Neuronal stem cell (in vitro differentiated cells): ENCODE data around the gene CFAP57. TPM values are rescaled to one million over a fixed set of nuclear protein-coding genes. Genes with fewer than 3 reads are reported as not detected.
A peak's percentile ranks its signal among the peaks of the same experiment; 100 is the strongest.

Experiments used
- DNase-seq: peaks from one replicate; pipeline ENCODE4 v3.0.0-alpha.2; 2013; ENCODE audit warnings: low spot score
- H2AFZ ChIP-seq: one replicate; pipeline ENCODE4 v1.6.1; 2013; ENCODE audit warnings: mild to moderate bottlenecking, low read length, inconsistent platforms
- H2AK5ac ChIP-seq: 2 replicates; pipeline ENCODE4 v1.6.1; 2013; ENCODE audit warnings: low read depth, mild to moderate bottlenecking, inconsistent platforms, low read length, moderate library complexity, mixed read lengths
- H2BK120ac ChIP-seq: 2 replicates; pipeline ENCODE4 v1.6.1; 2013; ENCODE audit warnings: low read depth, mild to moderate bottlenecking, inconsistent platforms, low read length, moderate library complexity, mixed read lengths
- H2BK12ac ChIP-seq: one replicate; pipeline ENCODE4 v1.6.1; 2013; ENCODE audit warnings: low read length, inconsistent platforms
- H2BK15ac ChIP-seq: 2 replicates; pipeline ENCODE4 v1.6.1; 2013; ENCODE audit warnings: mild to moderate bottlenecking, low read length, inconsistent platforms, mixed read lengths
- H2BK5ac ChIP-seq: one replicate; pipeline ENCODE4 v1.6.1; 2013; ENCODE audit warnings: inconsistent platforms, mild to moderate bottlenecking, low read length, moderate library complexity
- H3K14ac ChIP-seq: one replicate; pipeline ENCODE4 v1.6.1; 2013; ENCODE audit warnings: low read length, inconsistent platforms
- H3K18ac ChIP-seq: 2 replicates; pipeline ENCODE4 v1.6.1; 2013; ENCODE audit warnings: low read length, inconsistent platforms
- H3K23ac ChIP-seq: 2 replicates; pipeline ENCODE4 v1.6.1; 2013; ENCODE audit warnings: low read depth, mild to moderate bottlenecking, mixed read lengths, low read length, inconsistent platforms; ENCODE audit not compliant: poor library complexity
- H3K27ac ChIP-seq: replicated peaks from 3 replicates; pipeline ENCODE4 v1.5.1; 2013; ENCODE audit warnings: low read length, inconsistent platforms
- H3K27me3 ChIP-seq, 3 experiments: 2 replicates each; pipeline ENCODE4 v1.6.1; 2013; ENCODE audit warnings: low read length in 3 of 3, mild to moderate bottlenecking in 2 of 3, inconsistent platforms in 1 of 3, low read depth in 1 of 3, mixed read lengths in 1 of 3, moderate library complexity in 1 of 3; ENCODE audit not compliant: control insufficient read depth in 3 of 3, insufficient read depth in 3 of 3
- H3K36me3 ChIP-seq, 2 donors: replicated peaks in 1 of 2; 2 replicates each; pipeline ENCODE4 v1.6.1; 2013; ENCODE audit warnings: low read length in 2 of 2; ENCODE audit not compliant: control insufficient read depth in 2 of 2, insufficient read depth in 2 of 2
- H3K4ac ChIP-seq: 2 replicates; pipeline ENCODE4 v1.6.1; 2013; ENCODE audit warnings: inconsistent platforms, mild to moderate bottlenecking, low read length, moderate library complexity
- H3K4me1 ChIP-seq, 2 donors: 1 replicate in 1 of 2; 2 replicates in 1 of 2; pipeline ENCODE4 v1.6.1; 2013; ENCODE audit warnings: low read length in 2 of 2, low read depth in 1 of 2; ENCODE audit not compliant: control insufficient read depth in 2 of 2, insufficient read depth in 1 of 2
- H3K4me2 ChIP-seq: one replicate; pipeline ENCODE4 v1.6.1; 2013; ENCODE audit warnings: mild to moderate bottlenecking, low read length, inconsistent platforms; ENCODE audit not compliant: insufficient read depth, poor library complexity, severe bottlenecking
- H3K4me3 ChIP-seq, 2 donors: 2 replicates each; pipeline ENCODE4 v1.5.1; 2013; ENCODE audit warnings: low read length in 2 of 2, mild to moderate bottlenecking in 2 of 2, inconsistent platforms in 1 of 2, moderate library complexity in 1 of 2
- H3K79me1 ChIP-seq: one replicate; pipeline ENCODE4 v1.6.1; 2013; ENCODE audit warnings: low read depth, mild to moderate bottlenecking, inconsistent platforms, low read length, moderate library complexity
- H3K9ac ChIP-seq: one replicate; pipeline ENCODE4 v1.6.1; 2013; ENCODE audit warnings: mild to moderate bottlenecking, low read depth, low read length, inconsistent platforms; ENCODE audit not compliant: poor library complexity
- H3K9me3 ChIP-seq, 2 donors: replicated peaks in 1 of 2; 2 replicates each; pipeline versions ENCODE3 to v1.6.1; 2013; ENCODE audit warnings: low read length in 2 of 2, mild to moderate bottlenecking in 2 of 2, inconsistent platforms in 1 of 2, low read depth in 1 of 2, mixed read lengths in 1 of 2, moderate library complexity in 1 of 2; ENCODE audit not compliant: control insufficient read depth in 2 of 2, insufficient read depth in 1 of 2
- H4K8ac ChIP-seq: one replicate; pipeline ENCODE4 v1.6.1; 2013; ENCODE audit warnings: low read depth, mild to moderate bottlenecking, inconsistent platforms, low read length, moderate library complexity
- H4K91ac ChIP-seq: one replicate; pipeline ENCODE4 v1.6.1; 2013; ENCODE audit warnings: low read length, low read depth, mild to moderate bottlenecking, inconsistent platforms; ENCODE audit not compliant: poor library complexity
- WGBS, 2 donors: extraction: QIAGEN DNeasy Blood & Tissue Kit; methylation state at CpG; one replicate each; pipeline ENCODE4 v1.1.7; 2013; ENCODE audit warnings: missing lambda C conversion rate in 2 of 2, mixed read lengths in 1 of 2; ENCODE audit not compliant: insufficient read length in 2 of 2, insufficient replicate concordance in 1 of 2; ENCODE audit errors: extremely low coverage in 2 of 2; 5-methylcytosine and 5-hydroxymethylcytosine counted together
- polyA plus RNA-seq, 2 experiments: library from polyadenylated mRNA; stranded (reverse); fragments of 200-250 nt; gene quantifications; one replicate each; pipeline ENCODE4 v1.2.3, GENCODE V29; 2013

CFAP57 gene
- 0.66 TPM for polyA plus RNA-seq (2013, experiment 1 of 2)
- 0.47 TPM for polyA plus RNA-seq (2013, experiment 2 of 2)

DNA sequence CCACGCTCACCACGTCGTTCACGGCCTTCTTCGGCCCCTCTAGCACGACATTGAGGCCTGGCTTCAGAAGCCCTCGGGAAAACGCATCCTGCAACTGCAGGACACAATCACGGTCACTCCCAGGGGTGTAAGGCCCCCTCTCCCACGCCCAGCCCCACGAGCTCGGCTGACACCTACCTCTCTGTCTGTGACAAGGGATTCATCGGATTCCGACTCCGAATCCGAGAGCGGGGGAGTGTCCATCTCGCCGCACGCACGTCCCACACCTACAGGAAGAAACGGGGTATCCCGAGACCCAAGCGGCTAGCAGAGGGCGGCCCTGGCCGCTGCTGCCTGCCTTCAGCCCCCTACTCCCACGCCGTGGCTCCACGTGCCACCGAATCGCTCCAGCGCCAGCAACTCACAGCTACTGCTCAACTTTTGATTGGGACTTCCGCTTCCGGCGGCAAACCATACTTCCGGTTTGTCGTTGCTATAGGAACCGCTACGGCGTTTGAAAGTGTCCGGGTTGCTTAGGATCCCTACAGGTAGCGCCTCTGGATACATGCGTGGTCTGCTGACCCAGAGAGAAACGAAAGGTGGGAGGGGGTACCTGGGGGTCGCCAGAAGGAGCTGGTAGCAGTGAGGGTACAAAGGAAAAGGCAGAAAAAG, at the start of gene CFAP57, which contains the start of gene EBNA1BP2:
Gene CFAP57, plus strand, starts transcription at position 455 of the 651 bp plus-strand sequence. CDS start 424 bp downstream, outside the sequence.
Gene EBNA1BP2, minus strand, starts transcription at position 415 of the 651 bp plus-strand sequence. Its CDS starts 172 bp downstream, at position 243.
- H2AFZ ChIP-seq, result peak within 1 kb of the TSS; percentile 98
- H2AK5ac ChIP-seq, result no peak within 1 kb of the TSS
- no peak within 1 kb of the TSS for H2BK12ac ChIP-seq
- H4K91ac ChIP-seq, result no peak within 1 kb of the TSS
- H3K23ac ChIP-seq, result peak within 1 kb of the TSS; percentile 12
- peaks cover 10% of the 10 kb centered on the region for H3K79me1 ChIP-seq
- no peak within 1 kb of the TSS for H3K14ac ChIP-seq
- H3K18ac ChIP-seq, result peak within 1 kb of the TSS; percentile 38
- H3K4me1 ChIP-seq, result peaks cover 0 to 6% of the 10 kb centered on the region in 2 donors
- peaks cover 12 to 40% of the 10 kb centered on the region in 2 donors for H3K36me3 ChIP-seq
- H3K9ac ChIP-seq, result peak within 1 kb of the TSS; percentile 92
- no peak within 1 kb of the TSS for H2BK15ac ChIP-seq
- H2BK120ac ChIP-seq, result no peak within 1 kb of the TSS
- no peaks in the 10 kb centered on the region for H3K9me3 ChIP-seq
- H3K4me2 ChIP-seq, result peak within 1 kb of the TSS; percentile 96
- H3K4me3 ChIP-seq, result peak within 1 kb of the TSS; percentile 82 to 91
- H3K27ac ChIP-seq, result no peak within 1 kb of the TSS
- no peak within 1 kb of the TSS for H4K8ac ChIP-seq
- peak within 1 kb of the TSS; percentile 40 for H2BK5ac ChIP-seq
- DNase-seq, result peak; percentile 92
- H3K27me3 ChIP-seq, result peaks cover 0 to 8% (median 0%) of the 10 kb centered on the region in 3 experiments
- WGBS, 2 donors, result no CpG with 5 or more reads among the region's 45 CpGs
- H3K4ac ChIP-seq, result no peak within 1 kb of the TSS

DNA sequence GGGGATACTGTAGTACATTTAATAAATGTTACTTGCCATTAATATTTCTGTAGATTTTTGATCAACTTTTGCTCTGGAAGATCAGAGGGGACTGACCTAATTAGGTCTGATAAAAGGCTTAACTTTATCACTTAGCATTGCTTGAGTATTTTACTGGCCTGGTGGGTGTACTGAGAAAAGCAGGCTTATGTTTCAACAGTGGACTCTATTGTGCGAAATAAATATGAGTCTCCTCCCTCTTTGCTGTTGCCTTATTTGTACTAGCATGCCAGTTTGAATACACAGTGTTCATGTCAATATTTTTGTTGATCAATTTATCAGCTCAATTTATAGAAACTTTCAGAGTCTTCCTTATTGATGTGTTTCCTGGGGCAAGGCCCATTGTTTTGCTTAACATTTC, 49.1 kb upstream of the CFAP57 start:
- no peak overlapping the region for H2BK5ac ChIP-seq
- no CpG with 5 or more reads among the region's 1 CpG for WGBS, 2 donors
- H2BK12ac ChIP-seq, result no peak overlapping the region
- H2BK120ac ChIP-seq, result no peak overlapping the region
- H2AK5ac ChIP-seq, result no peak overlapping the region
- DNase-seq, result no peak
- peaks cover 2 to 7% of the 10 kb centered on the region in 2 donors for H3K9me3 ChIP-seq
- no peaks in the 10 kb centered on the region for H3K79me1 ChIP-seq
- no peaks in the 10 kb centered on the region for H3K36me3 ChIP-seq
- no peak overlapping the region for H3K14ac ChIP-seq
- no peak overlapping the region for H3K4me3 ChIP-seq
- no peak overlapping the region for H2AFZ ChIP-seq
- no peak overlapping the region for H4K8ac ChIP-seq
- no peak overlapping the region for H2BK15ac ChIP-seq
- no peak overlapping the region for H3K4ac ChIP-seq
- H3K4me1 ChIP-seq, result no peaks in the 10 kb centered on the region
- H3K9ac ChIP-seq, result no peak overlapping the region
- H3K27me3 ChIP-seq, result no peaks in the 10 kb centered on the region
- no peak overlapping the region for H3K18ac ChIP-seq
- no peak overlapping the region for H3K23ac ChIP-seq
- H3K4me2 ChIP-seq, result no peak overlapping the region
- no peak overlapping the region for H3K27ac ChIP-seq
- no peak overlapping the region for H4K91ac ChIP-seq

DNA sequence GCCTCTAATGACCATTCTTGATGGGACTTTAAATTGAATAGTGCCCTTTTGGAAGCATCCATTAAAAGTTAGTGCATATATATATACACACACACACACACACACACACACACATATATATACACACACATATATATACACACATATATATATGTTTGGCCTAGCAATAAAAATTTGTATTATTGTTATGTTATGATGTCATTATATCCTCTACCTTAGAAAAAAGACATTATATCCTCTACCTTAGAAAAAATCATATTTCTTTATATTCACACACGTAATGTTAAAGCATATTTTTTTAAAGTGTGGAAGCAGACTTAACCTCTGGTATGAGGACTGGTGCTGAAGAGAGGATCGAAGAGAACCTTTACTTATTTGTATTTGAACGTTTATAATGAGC, 43.3 kb upstream of the CFAP57 start:
- H3K27ac ChIP-seq, result no peak overlapping the region

DNA sequence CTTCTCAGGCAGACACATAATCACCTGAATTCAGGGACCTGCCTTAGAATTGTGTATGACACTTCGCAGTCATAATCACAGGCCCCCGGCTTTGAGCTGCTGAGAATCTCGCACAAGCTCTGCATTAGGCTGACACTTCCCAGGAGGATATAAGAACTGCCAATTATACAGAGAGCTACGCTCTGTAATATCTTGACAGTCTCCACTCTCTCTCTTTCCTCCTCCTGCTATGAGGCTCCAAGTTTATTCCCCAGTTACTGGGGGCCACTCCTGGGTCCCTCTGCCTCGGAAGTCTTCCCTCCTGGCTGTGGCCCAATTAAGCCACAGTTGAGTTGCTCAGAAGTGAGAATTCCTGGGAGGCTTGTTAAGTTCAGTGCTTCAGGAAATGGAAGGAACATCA, 42.7 kb upstream of the CFAP57 start:
- Histone ChIP-seq H2BK5ac (no peak overlapping the region), H3K18ac (no peak overlapping the region), H2BK15ac (no peak overlapping the region), H2AK5ac (no peak overlapping the region), H3K27me3 (no peaks in the 10 kb centered on the region), H2BK120ac (no peak overlapping the region), H2AFZ (no peak overlapping the region), H3K23ac (no peak overlapping the region), H3K27ac (no peak overlapping the region), H3K4me3 (no peak overlapping the region), H2BK12ac (no peak overlapping the region), H4K8ac (no peak overlapping the region), H3K4me1 (no peaks in the 10 kb centered on the region), H3K36me3 (peaks cover 0 to 2% of the 10 kb centered on the region in 2 donors), H4K91ac (no peak overlapping the region), H3K14ac (no peak overlapping the region), H3K9ac (no peak overlapping the region), H3K9me3 (peaks cover 4 to 14% of the 10 kb centered on the region in 2 donors), H3K4me2 (no peak overlapping the region), H3K4ac (no peak overlapping the region), H3K79me1 (no peaks in the 10 kb centered on the region)
- WGBS, 2 donors, result no CpG with 5 or more reads among the region's 5 CpGs
- no peak for DNase-seq

More for the DNA sequence above, 43.3 kb upstream of the CFAP57 start:
- Histone ChIP-seq H3K23ac (no peak overlapping the region), H3K36me3 (peaks cover 0 to 2% of the 10 kb centered on the region in 2 donors), H3K79me1 (no peaks in the 10 kb centered on the region), H4K8ac (no peak overlapping the region), H2BK5ac (no peak overlapping the region), H2BK120ac (no peak overlapping the region), H2BK12ac (no peak overlapping the region), H3K14ac (no peak overlapping the region), H3K18ac (no peak overlapping the region), H3K27me3 (no peaks in the 10 kb centered on the region), H2BK15ac (no peak overlapping the region), H2AFZ (no peak overlapping the region), H3K9ac (no peak overlapping the region), H3K4me2 (no peak overlapping the region), H4K91ac (no peak overlapping the region), H3K4me3 (no peak overlapping the region), H3K9me3 (peaks cover 4 to 11% of the 10 kb centered on the region in 2 donors), H3K4ac (no peak overlapping the region), H3K4me1 (no peaks in the 10 kb centered on the region), H2AK5ac (no peak overlapping the region)
- no peak for DNase-seq
- WGBS, 2 donors, result no CpG with 5 or more reads among the region's 3 CpGs
